Measurements from ENCODE around the gene GID8. TPM values are rescaled to one million over a fixed set of nuclear protein-coding genes. Genes with fewer than 3 reads are reported as not detected.

The GID8 gene
- total RNA-seq, 1 donor from 2014 or later = 48.7 TPM

GRCh38 chr20:62967628-62968351 lies 29.8 kb downstream of the GID8 start:
- H3K27ac Mint-ChIP-seq = no peak overlapping the region
- H3K9ac ChIP-seq = no peak overlapping the region
- DNase-seq (ENCODE audit: low spot score) = no peak
- no peak for TF ChIP-seq EZH2phosphoT487 (IDR thresholded peaks at IDR 0.05)
- TF ChIP-seq, protein P1, sequence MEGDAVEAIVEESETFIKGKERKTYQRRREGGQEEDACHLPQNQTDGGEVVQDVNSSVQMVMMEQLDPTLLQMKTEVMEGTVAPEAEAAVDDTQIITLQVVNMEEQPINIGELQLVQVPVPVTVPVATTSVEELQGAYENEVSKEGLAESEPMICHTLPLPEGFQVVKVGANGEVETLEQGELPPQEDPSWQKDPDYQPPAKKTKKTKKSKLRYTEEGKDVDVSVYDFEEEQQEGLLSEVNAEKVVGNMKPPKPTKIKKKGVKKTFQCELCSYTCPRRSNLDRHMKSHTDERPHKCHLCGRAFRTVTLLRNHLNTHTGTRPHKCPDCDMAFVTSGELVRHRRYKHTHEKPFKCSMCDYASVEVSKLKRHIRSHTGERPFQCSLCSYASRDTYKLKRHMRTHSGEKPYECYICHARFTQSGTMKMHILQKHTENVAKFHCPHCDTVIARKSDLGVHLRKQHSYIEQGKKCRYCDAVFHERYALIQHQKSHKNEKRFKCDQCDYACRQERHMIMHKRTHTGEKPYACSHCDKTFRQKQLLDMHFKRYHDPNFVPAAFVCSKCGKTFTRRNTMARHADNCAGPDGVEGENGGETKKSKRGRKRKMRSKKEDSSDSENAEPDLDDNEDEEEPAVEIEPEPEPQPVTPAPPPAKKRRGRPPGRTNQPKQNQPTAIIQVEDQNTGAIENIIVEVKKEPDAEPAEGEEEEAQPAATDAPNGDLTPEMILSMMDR (IDR thresholded peaks at IDR 0.05) = no peak
- TF ChIP-seq EZH2 (IDR thresholded peaks at IDR 0.05) = no peak
- H3K27me3 ChIP-seq = peaks cover 16% of the 10 kb centered on the region
- H3K9me3 Mint-ChIP-seq = no peaks in the 10 kb centered on the region
- H3K4me3 ChIP-seq = no peak overlapping the region
- H3K36me3 Mint-ChIP-seq = no peaks in the 10 kb centered on the region
- H3K27ac ChIP-seq = no peak overlapping the region
- peaks cover 3% of the 10 kb centered on the region for H3K4me1 ChIP-seq
- peaks cover 11% of the 10 kb centered on the region for H3K4me1 Mint-ChIP-seq
- H3K27me3 Mint-ChIP-seq (ENCODE audit: insufficient read depth, low read depth) = peaks cover 13% of the 10 kb centered on the region
- H2AFZ ChIP-seq (replicated peaks) = no peak overlapping the region
- no peak overlapping the region for H3K4me2 ChIP-seq
- H3K79me2 ChIP-seq (ENCODE audit: low read depth) = no peaks in the 10 kb centered on the region
- H3K36me3 ChIP-seq = no peaks in the 10 kb centered on the region
- no peaks in the 10 kb centered on the region for H4K20me1 ChIP-seq (ENCODE audit: low read depth)
- no peaks in the 10 kb centered on the region for H3F3A ChIP-seq (ENCODE audit: low read depth)
- no peak overlapping the region for H3K4me3 Mint-ChIP-seq
- H3K9me3 ChIP-seq (ENCODE audit: low read depth) = no peaks in the 10 kb centered on the region

- Histone ChIP-seq H3K36me3 (no peaks in the 10 kb centered on the region), H3K79me2 (ENCODE audit: low read depth) (no peaks in the 10 kb centered on the region), H3F3A (ENCODE audit: low read depth) (no peaks in the 10 kb centered on the region), H3K4me1 (peaks cover 4% of the 10 kb centered on the region), H3K27ac (no peak overlapping the region), H3K4me2 (no peak overlapping the region), H4K20me1 (ENCODE audit: low read depth) (no peaks in the 10 kb centered on the region), H3K9me3 (ENCODE audit: low read depth) (no peaks in the 10 kb centered on the region), H3K4me3 (no peak overlapping the region), H3K9ac (no peak overlapping the region), H3K27me3 (peaks cover 24% of the 10 kb centered on the region), H2AFZ (replicated peaks) (no peak overlapping the region)
- Mint-ChIP-seq H3K27me3 (ENCODE audit: insufficient read depth, low read depth) (peaks cover 14% of the 10 kb centered on the region), H3K9me3 (no peaks in the 10 kb centered on the region), H3K36me3 (no peaks in the 10 kb centered on the region), H3K27ac (no peak overlapping the region), H3K4me1 (peaks cover 11% of the 10 kb centered on the region), H3K4me3 (no peak overlapping the region)
- TF ChIP-seq EZH2 (IDR thresholded peaks at IDR 0.05) (no peak), EZH2phosphoT487 (IDR thresholded peaks at IDR 0.05) (no peak)
- TF ChIP-seq, protein P1 (IDR thresholded peaks at IDR 0.05) = no peak
- DNase-seq (ENCODE audit: low spot score) = no peak
Measured at GRCh38 chr20:62968378-62969178, 30.6 kb downstream of the GID8 start.

DNA sequence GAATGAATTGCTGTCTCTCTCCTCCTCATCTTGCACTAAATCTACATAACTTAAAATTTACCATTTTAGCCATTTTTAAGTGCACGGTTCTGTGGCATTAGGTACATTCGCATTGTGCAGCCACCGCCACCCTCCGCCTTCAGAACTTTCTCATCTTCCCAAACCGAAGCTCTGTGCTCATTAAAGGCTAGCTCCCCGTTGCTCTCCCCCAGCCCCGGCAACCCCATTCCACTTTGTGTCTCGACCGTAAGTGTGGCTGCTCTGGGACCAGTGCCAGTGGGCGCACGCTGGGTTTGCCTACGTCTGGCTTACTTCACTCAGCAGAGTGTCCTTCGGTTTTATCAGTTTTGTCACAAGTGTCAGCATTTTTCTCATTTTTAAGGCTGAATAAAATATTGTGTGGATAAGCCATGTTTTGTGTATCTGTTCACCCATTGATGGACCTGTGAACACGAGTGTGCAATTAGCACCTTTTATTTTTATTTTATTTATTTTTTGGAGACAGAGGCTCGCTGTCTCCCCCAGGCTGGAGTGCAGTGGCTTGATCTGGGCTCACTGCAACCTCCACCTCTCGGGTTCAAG lies 31.3 kb downstream of the GID8 start:
- H3K79me2 ChIP-seq (ENCODE audit: low read depth) = no peaks in the 10 kb centered on the region
- H4K20me1 ChIP-seq (ENCODE audit: low read depth) = peaks cover 4% of the 10 kb centered on the region
- TF ChIP-seq, protein P1 (IDR thresholded peaks at IDR 0.05) = no peak
- TF ChIP-seq EZH2phosphoT487 (IDR thresholded peaks at IDR 0.05) (no peak), EZH2 (IDR thresholded peaks at IDR 0.05) (no peak)
- Mint-ChIP-seq H3K36me3 (no peaks in the 10 kb centered on the region), H3K4me3 (no peak overlapping the region), H3K4me1 (peaks cover 14% of the 10 kb centered on the region), H3K9me3 (no peaks in the 10 kb centered on the region), H3K27me3 (ENCODE audit: insufficient read depth, low read depth) (peaks cover 21% of the 10 kb centered on the region), H3K27ac (peak overlapping the region; percentile 76)
- peaks cover 6% of the 10 kb centered on the region for H3K4me1 ChIP-seq
- no peak overlapping the region for H3K4me2 ChIP-seq
- H3K27me3 ChIP-seq = peaks cover 31% of the 10 kb centered on the region
- no peak overlapping the region for H3K9ac ChIP-seq
- no peak for DNase-seq (ENCODE audit: low spot score)
- no peaks in the 10 kb centered on the region for H3K36me3 ChIP-seq
- H2AFZ ChIP-seq (replicated peaks) = no peak overlapping the region
- H3F3A ChIP-seq (ENCODE audit: low read depth) = peaks cover 2% of the 10 kb centered on the region
- no peak overlapping the region for H3K27ac ChIP-seq
- no peak overlapping the region for H3K4me3 ChIP-seq
- H3K9me3 ChIP-seq (ENCODE audit: low read depth) = no peaks in the 10 kb centered on the region

Data from neural progenitor cell (in vitro differentiated cells).